ENCODE results near the gene INSRR.

The INSRR gene

DNA sequence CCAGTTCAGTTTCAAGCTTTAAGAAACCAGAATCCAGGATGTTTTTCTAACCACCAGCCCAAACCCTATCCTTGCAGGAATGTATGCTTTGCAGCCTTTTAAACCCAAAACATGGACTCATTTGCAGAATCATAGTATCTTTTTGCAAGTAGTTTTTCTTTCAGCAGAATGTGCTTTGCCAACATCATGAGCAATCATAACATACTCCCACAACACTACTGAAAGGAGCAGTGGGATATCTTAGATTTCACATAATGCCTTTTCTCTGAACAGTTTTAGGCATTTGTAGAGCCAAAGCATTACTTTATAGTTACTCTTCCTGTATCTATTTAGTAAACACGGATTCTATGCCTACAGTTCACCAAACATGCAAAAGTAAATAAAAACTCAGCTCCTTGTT is 32.3 kb downstream of the INSRR start:
- Histone ChIP-seq H3K9me3 (ENCODE audit: control insufficient read depth, low read length) (no peaks in the 10 kb centered on the region), H3K4me3 (ENCODE audit: extremely low read depth, insufficient read depth, low read length, poor library complexity, severe bottlenecking) (no peak overlapping the region), H3K36me3 (ENCODE audit: control insufficient read depth, insufficient read depth, low read length) (no peaks in the 10 kb centered on the region), H3K4me1 (ENCODE audit: control insufficient read depth, insufficient read depth, low read length, poor library complexity, severe bottlenecking) (no peaks in the 10 kb centered on the region), H3K27ac (ENCODE audit: low read depth, low read length, severe bottlenecking) (no peak overlapping the region)
- WGBS, 2 experiments (ENCODE audit: insufficient coverage in 2 of 2), result no CpG with 5 or more reads among the region's 1 CpG

DNA sequence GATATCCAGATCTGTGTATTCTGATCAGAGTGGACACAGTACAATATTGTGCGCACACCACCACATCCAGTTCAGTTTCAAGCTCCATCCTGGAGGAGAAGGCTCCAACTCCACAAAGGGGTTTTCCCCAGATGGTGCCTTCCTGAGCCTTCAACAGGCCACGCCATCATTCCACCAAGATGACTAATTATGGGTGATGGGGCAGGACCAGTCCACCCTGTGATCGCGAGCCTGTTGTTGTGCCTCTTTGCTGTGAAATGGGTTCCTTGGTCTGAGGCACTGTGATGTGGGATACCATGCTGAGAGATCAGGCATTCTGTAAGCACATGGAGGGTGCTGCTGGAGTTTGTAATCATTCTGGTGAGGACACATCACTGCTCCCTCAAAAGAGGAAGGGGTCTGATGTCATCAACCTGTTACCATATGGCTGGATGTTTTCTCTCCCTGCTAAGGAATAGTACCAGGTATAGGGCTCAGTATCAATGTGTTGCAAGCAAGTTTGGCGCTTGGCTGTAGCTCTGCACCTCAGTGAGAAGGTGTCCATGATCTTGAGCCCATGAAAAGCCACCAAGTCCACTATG is 35.6 kb downstream of the INSRR start:
- Histone ChIP-seq H3K36me3 (ENCODE audit: control insufficient read depth, insufficient read depth, low read length) (no peaks in the 10 kb centered on the region), H3K27ac (ENCODE audit: low read depth, low read length, severe bottlenecking) (no peak overlapping the region), H3K4me3 (ENCODE audit: extremely low read depth, insufficient read depth, low read length, poor library complexity, severe bottlenecking) (no peak overlapping the region), H3K9me3 (ENCODE audit: control insufficient read depth, low read length) (no peaks in the 10 kb centered on the region), H3K4me1 (ENCODE audit: control insufficient read depth, insufficient read depth, low read length, poor library complexity, severe bottlenecking) (no peaks in the 10 kb centered on the region)
- WGBS, 2 experiments (ENCODE audit: insufficient coverage in 2 of 2), result 80 to 88% methylated on average over 1 to 2 of the region's 5 CpGs

DNA sequence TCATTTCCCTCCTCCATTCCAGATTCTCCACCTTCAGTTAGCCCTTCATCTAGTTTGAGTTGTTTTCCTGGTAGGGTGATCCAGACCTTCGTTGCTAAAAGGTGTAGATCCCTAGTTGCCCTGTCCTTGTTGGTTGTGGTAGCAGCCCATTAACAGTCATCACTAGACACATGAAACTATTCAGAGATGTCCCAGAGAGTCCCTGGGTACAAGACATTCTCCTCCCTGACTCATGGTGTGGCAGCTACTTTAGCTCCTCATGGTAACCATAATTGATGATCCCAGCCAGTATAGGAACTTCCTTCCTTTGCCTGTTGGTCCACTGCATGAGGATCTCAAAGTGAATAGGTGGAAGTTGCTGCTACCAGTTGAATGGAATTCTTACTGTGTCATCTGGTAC is 36.2 kb downstream of the INSRR start:
- H3K4me3 ChIP-seq (ENCODE audit: extremely low read depth, insufficient read depth, low read length, poor library complexity, severe bottlenecking), result no peak overlapping the region
- no peak overlapping the region for H3K27ac ChIP-seq (ENCODE audit: low read depth, low read length, severe bottlenecking)
- H3K4me1 ChIP-seq (ENCODE audit: control insufficient read depth, insufficient read depth, low read length, poor library complexity, severe bottlenecking), result no peaks in the 10 kb centered on the region
- H3K36me3 ChIP-seq (ENCODE audit: control insufficient read depth, insufficient read depth, low read length), result no peaks in the 10 kb centered on the region
- no CpG with 5 or more reads among the region's 1 CpG for whole genome bisulfite sequencing, 2 experiments (ENCODE audit: insufficient coverage in 2 of 2)
- H3K9me3 ChIP-seq (ENCODE audit: control insufficient read depth, low read length), result no peaks in the 10 kb centered on the region

DNA sequence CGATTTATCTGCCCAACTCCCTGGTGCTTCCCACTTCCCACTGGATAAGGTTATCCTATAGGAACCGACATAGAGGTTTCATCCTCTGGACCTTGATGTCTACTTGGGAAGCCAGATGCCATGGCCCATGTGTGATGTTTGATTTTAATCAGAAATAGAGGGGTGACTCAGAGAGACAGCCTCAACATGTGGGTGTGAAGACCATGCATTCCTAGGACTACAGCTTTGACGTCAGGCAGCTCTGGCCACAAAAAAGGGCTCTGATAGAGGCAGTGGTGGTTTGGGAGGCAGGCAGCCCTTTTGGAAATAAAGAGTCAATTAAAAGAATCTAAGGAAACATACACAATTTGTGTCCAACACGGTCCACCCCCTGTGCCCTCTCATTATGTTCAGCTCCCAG is 37.1 kb downstream of the INSRR start:
- Histone ChIP-seq H3K27ac (ENCODE audit: low read depth, low read length, severe bottlenecking) (no peak overlapping the region), H3K36me3 (ENCODE audit: control insufficient read depth, insufficient read depth, low read length) (no peaks in the 10 kb centered on the region)
- 61 to 85% methylated on average over 2 to 3 of the region's 4 CpGs for whole genome bisulfite sequencing, 2 experiments (ENCODE audit: insufficient coverage in 2 of 2)

DNA sequence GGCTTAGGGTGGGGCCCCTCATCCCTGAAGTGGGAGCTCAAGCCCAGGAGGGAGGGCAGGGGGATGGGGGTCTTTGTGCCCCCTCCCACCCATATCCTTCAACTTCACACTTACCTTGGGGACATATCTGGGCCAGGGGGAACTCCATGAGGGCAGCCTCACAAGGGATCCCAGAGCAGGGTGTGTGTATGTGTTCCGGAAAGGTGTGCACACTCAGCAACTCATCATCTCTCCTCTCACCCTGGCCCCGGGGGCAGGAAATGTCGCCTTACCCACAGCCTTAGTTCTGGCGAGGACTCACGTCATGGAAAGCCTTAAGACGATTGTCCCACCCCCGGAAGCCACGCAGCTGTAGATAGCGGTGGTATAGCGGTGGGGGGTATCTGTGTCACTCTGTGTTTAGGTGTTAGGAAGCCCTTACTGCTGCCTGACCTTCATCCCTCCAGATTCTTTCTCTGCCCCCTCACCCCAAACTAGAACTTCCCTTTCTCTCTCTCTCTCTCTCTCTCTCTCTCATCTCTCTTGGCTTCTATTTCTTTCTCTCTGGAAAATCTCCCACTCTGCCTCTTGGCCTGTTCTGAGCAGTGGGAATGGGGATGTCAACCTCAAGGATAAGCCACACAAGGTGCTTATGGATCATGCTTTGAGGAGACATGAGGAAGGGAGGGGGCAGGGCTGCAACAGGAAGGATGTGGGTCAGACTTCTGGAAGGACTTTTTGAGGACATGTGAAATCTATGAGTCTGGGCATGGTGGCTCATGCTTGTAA is 42.2 kb downstream of the INSRR start, which contains the start of gene SH2D2A:
TSS of gene SH2D2A (minus strand) at position 288 of the 768 bp plus-strand sequence. CDS start at position 148, 140 bp downstream.
- Histone ChIP-seq H3K9me3 (ENCODE audit: control insufficient read depth, low read length) (no peaks in the 10 kb centered on the region), H3K27ac (ENCODE audit: low read depth, low read length, severe bottlenecking) (peak within 1 kb of the TSS; percentile 1), H3K4me1 (ENCODE audit: control insufficient read depth, insufficient read depth, low read length, poor library complexity, severe bottlenecking) (peaks cover 31% of the 10 kb centered on the region), H3K4me3 (ENCODE audit: extremely low read depth, insufficient read depth, low read length, poor library complexity, severe bottlenecking) (no peak within 1 kb of the TSS), H3K36me3 (ENCODE audit: control insufficient read depth, insufficient read depth, low read length) (no peaks in the 10 kb centered on the region)
- 66% methylated on average over 4 of the region's 10 CpGs; no CpG with 5 or more reads in 1 of the 2 experiments for WGBS, 2 experiments (ENCODE audit: insufficient coverage in 2 of 2)

More for the DNA sequence above, 37.1 kb downstream of the INSRR start:
- no peak overlapping the region for H3K4me3 ChIP-seq (ENCODE audit: extremely low read depth, insufficient read depth, low read length, poor library complexity, severe bottlenecking)
- H3K4me1 ChIP-seq (ENCODE audit: control insufficient read depth, insufficient read depth, low read length, poor library complexity, severe bottlenecking), result no peaks in the 10 kb centered on the region
- H3K9me3 ChIP-seq (ENCODE audit: control insufficient read depth, low read length), result no peaks in the 10 kb centered on the region

DNA sequence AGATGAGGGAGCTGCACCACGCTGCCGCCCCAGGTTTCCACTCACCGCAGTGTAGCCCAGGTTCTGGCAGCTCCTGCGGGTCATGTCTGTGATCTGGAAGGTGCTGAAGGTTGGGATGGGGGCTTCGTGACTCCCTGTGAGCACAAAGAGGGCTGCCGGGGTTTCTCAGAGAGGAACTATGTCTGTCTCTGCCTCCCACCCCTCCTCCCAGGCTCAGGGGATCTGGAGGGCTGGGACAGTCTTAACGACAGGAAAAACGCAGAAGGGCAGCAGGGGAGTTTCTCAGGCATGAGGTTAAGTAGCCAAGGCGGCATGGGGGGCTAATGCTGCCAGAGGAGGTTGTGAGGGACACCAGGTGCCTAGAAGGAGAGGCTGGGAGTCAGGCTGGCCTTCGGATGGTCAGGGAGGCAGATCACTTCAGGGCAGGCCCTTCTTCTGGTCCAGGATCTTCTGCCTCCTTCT is 42.9 kb downstream of the INSRR start:
- Histone ChIP-seq H3K4me1 (ENCODE audit: control insufficient read depth, insufficient read depth, low read length, poor library complexity, severe bottlenecking) (peaks cover 31% of the 10 kb centered on the region), H3K27ac (ENCODE audit: low read depth, low read length, severe bottlenecking) (no peak overlapping the region), H3K4me3 (ENCODE audit: extremely low read depth, insufficient read depth, low read length, poor library complexity, severe bottlenecking) (no peak overlapping the region), H3K36me3 (ENCODE audit: control insufficient read depth, insufficient read depth, low read length) (no peaks in the 10 kb centered on the region), H3K9me3 (ENCODE audit: control insufficient read depth, low read length) (no peaks in the 10 kb centered on the region)
- WGBS, 2 experiments (ENCODE audit: insufficient coverage in 2 of 2), result 70 to 79% methylated on average over 6 to 9 of the region's 10 CpGs

DNA sequence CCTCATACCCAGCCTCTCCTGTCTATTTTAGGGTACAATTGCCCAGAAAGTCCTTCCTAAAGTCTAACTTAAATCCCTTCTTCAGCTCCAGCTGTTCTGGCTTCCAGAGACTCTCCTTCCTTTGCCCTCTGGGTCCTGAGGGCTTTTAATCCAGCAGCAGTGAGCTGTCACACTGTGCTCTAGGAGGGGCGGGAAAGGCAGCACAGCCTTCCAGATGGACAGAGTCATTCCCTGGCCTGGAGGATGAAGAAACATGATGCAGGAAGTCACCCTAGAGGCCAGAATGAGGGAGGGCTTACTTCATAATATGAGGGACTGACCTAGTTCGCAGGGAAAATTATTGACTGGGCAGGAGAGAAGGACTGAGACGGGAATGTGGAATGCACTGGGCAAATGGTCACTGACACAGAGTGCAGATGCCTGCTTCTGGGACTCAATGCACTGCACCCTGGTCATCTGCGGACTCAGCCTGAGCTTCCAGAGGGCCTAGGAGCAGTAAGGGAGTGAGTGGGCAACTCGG is 43.5 kb downstream of the INSRR start:
- Histone ChIP-seq H3K4me3 (ENCODE audit: extremely low read depth, insufficient read depth, low read length, poor library complexity, severe bottlenecking) (no peak overlapping the region), H3K27ac (ENCODE audit: low read depth, low read length, severe bottlenecking) (peak overlapping the region; percentile 1), H3K36me3 (ENCODE audit: control insufficient read depth, insufficient read depth, low read length) (no peaks in the 10 kb centered on the region), H3K4me1 (ENCODE audit: control insufficient read depth, insufficient read depth, low read length, poor library complexity, severe bottlenecking) (peaks cover 31% of the 10 kb centered on the region), H3K9me3 (ENCODE audit: control insufficient read depth, low read length) (no peaks in the 10 kb centered on the region)
- 64 to 69% methylated on average over 4 to 5 of the region's 5 CpGs for WGBS, 2 experiments (ENCODE audit: insufficient coverage in 2 of 2)

DNA sequence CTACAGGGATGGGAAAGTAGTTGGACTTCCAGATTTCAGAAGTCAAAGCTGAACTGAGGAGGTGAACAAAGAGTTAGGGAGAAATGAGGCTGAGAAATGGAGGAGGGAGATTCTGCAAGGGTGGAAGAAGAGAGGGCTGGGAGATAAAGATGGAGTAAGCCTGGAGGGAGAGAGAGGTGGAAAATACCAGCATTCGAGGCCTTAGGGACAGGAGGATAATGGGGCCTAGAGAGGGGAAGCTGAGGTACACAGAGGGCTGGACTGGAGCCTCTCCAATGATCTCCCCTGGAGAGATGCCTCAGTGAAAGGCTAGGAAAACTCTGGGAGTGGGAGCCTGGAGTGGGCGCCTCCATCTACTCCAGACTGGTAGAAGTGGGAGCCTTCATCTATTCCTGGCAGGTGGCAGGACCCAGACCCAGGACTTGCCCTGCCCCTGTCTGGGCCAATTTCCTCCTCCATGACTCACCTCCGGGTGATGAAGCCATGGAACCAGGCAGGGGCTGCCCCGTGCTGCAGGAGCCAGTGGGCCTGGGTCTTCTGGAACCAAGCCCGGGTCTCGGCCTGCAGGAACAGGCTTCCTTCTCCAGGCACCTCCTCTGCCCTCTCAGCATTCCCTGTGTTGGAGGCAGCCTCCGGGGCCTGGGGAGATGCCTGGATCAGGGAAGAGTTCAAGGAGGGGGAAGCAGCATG is 44.2 kb downstream of the INSRR start:
- H3K36me3 ChIP-seq (ENCODE audit: control insufficient read depth, insufficient read depth, low read length), result no peaks in the 10 kb centered on the region
- H3K4me3 ChIP-seq (ENCODE audit: extremely low read depth, insufficient read depth, low read length, poor library complexity, severe bottlenecking), result no peak overlapping the region
- H3K27ac ChIP-seq (ENCODE audit: low read depth, low read length, severe bottlenecking), result no peak overlapping the region
- no peaks in the 10 kb centered on the region for H3K9me3 ChIP-seq (ENCODE audit: control insufficient read depth, low read length)
- peaks cover 31% of the 10 kb centered on the region for H3K4me1 ChIP-seq (ENCODE audit: control insufficient read depth, insufficient read depth, low read length, poor library complexity, severe bottlenecking)
- 88 to 100% methylated on average over 2 to 6 of the region's 7 CpGs for WGBS, 2 experiments (ENCODE audit: insufficient coverage in 2 of 2)

DNA sequence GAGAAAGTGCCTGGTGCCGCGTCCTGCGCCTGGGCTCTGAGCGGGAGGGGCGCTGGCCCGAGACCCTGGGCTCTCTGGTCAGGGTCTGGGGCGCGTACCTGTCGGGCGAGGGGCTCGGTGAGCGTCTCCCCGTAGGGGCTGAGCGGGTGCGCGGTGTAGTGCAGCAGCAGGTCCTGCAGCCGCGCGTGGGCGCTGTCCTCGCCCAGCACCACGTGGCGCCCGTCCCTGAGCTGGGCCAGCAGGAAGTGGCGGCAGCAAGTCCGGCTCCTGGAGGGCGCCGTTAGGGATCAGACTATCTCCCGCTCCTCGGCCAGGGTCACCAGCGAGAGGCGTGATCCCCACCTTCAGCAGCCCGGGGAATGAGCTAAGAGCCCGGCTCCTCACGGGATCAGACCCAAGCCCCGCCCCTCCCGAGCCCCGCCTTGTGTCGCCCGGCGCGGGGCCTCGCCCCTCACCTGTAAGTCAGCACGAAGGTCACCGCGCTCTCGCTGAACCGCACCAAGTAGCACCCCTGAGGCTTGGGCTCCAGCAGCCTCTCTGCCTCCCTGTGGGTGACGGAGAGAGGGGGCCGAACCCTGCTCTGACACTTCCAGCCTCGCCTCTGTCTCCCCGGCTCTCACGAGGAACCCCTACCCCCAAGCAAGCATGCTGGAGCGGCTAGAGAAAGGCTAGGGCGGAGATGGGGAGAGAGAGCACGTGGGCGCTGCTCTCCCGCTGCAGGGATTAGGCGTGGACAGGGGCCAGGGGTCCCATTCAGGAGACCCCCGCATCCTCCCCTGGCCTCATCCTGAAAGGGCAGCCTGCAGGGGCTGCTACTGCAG is 45.0 kb downstream of the INSRR start:
- Histone ChIP-seq H3K4me3 (ENCODE audit: extremely low read depth, insufficient read depth, low read length, poor library complexity, severe bottlenecking) (peak overlapping the region; percentile 14), H3K9me3 (ENCODE audit: control insufficient read depth, low read length) (no peaks in the 10 kb centered on the region), H3K4me1 (ENCODE audit: control insufficient read depth, insufficient read depth, low read length, poor library complexity, severe bottlenecking) (peaks cover 31% of the 10 kb centered on the region), H3K36me3 (ENCODE audit: control insufficient read depth, insufficient read depth, low read length) (no peaks in the 10 kb centered on the region), H3K27ac (ENCODE audit: low read depth, low read length, severe bottlenecking) (no peak overlapping the region)
- WGBS, 2 experiments (ENCODE audit: insufficient coverage in 2 of 2), result 17 to 20% methylated on average over 50 to 57 of the region's 60 CpGs

DNA sequence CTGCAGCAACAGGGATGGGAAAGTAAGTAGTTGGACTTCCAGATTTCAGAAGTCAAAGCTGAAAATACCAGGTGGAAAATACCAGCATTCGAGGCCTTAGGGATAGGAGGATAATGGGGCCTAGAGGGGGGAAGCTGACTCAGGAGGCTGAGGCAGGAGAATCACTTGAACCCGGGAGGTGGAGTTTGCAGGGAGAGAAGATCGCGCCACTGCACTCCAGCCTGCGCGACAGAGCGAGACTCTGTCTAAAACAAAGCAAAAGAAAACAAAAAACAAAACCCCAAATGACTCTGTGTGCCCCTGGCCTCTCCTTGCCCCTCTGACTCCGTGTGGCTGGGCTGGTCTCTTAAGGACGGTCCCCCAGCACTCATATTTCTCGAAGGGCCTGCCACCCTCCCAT is 45.6 kb downstream of the INSRR start:
- peaks cover 31% of the 10 kb centered on the region for H3K4me1 ChIP-seq (ENCODE audit: control insufficient read depth, insufficient read depth, low read length, poor library complexity, severe bottlenecking)
- no peak overlapping the region for H3K27ac ChIP-seq (ENCODE audit: low read depth, low read length, severe bottlenecking)
- H3K4me3 ChIP-seq (ENCODE audit: extremely low read depth, insufficient read depth, low read length, poor library complexity, severe bottlenecking), result peak overlapping the region; percentile 14
- H3K36me3 ChIP-seq (ENCODE audit: control insufficient read depth, insufficient read depth, low read length), result no peaks in the 10 kb centered on the region
- 20 to 48% methylated on average over 1 to 2 of the region's 10 CpGs for WGBS, 2 experiments (ENCODE audit: insufficient coverage in 2 of 2)
- H3K9me3 ChIP-seq (ENCODE audit: control insufficient read depth, low read length), result no peaks in the 10 kb centered on the region
